ENCODE data around the gene OLIG2.
A peak's percentile ranks its signal among the peaks of the same experiment; 100 is the strongest.

The OLIG2 gene

DNA sequence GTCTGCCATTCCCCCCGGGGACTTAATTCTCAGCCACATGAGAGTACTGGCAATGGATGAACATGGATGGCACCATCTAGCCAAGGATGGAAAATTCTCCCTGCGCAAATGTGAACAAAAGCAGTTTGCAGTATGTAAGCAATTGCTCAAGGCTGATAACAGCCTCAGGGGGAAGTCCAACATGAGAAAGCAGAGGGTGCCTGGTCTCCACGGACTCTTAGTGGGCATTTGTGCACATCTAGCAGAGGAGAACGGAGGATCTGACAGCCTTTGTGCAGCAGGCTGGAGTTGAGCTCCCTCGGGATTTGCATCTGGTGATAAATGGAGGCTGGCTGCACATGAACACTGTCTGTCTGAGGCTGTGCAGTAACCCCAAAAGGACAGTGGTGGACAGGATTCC is 30.3 kb downstream of the OLIG2 start:
- Histone ChIP-seq H3K9ac (ENCODE audit: low read depth, low read length) (no peak overlapping the region), H3K36me3 (ENCODE audit: insufficient read depth, low read length) (no peaks in the 10 kb centered on the region), H3K9me3 (ENCODE audit: control insufficient read depth, insufficient read depth, low read length) (no peaks in the 10 kb centered on the region), H3K4me1 (ENCODE audit: insufficient read depth, low read length) (no peaks in the 10 kb centered on the region)

DNA sequence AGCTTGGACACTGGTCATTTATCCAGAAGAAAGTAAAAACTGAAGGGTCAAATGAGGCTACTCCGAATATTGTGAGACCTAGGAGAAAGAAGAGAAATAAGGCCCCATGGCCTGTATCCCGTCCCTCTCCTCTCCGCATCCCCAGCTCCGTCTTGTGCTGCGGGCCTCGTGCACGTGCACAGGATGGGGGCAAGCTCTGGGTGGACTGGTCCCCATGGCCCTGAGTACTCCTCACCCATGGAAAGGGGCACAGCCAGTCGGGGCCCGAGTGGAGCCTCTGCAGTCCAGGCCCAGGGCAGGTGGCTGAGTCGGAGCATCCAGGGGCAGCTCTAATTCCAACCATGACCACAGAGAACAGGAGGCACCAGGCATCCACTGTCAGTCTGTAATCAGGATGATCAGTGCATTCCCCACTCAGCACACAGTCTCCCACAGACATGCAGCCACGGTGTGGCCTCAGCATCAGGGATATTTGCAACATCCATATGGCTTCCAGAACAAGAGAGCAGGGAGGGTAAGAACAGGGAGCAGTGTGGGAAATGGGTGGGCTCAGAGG is 31.7 kb downstream of the OLIG2 start:
- Histone ChIP-seq H3K36me3 (ENCODE audit: insufficient read depth, low read length) (no peaks in the 10 kb centered on the region), H3K4me1 (ENCODE audit: insufficient read depth, low read length) (no peaks in the 10 kb centered on the region), H3K9me3 (ENCODE audit: control insufficient read depth, insufficient read depth, low read length) (no peaks in the 10 kb centered on the region), H3K9ac (ENCODE audit: low read depth, low read length) (no peak overlapping the region)

DNA sequence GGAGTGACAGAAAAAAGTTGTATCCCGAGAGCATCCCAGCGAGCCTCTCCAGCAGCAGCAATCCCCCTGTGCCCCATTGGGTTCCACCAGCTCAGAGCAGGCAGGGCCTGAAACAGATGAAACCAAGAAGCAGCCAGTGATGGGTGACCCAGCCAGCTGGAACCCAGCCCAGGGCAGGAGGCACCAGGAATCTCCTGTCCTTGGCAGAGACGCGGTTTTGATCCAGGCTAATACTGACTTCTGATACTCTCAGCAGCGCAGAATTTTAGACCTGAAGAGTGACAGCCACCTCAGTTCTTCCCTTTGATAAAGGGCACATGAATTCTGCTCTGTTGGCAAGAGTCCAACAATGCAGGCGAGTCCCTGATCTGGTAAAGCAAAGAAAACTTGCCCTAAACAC is 32.8 kb downstream of the OLIG2 start:
- no peaks in the 10 kb centered on the region for H3K4me1 ChIP-seq (ENCODE audit: insufficient read depth, low read length)
- H3K9me3 ChIP-seq (ENCODE audit: control insufficient read depth, insufficient read depth, low read length), result no peaks in the 10 kb centered on the region
- H3K9ac ChIP-seq (ENCODE audit: low read depth, low read length), result no peak overlapping the region
- H3K36me3 ChIP-seq (ENCODE audit: insufficient read depth, low read length), result no peaks in the 10 kb centered on the region

DNA sequence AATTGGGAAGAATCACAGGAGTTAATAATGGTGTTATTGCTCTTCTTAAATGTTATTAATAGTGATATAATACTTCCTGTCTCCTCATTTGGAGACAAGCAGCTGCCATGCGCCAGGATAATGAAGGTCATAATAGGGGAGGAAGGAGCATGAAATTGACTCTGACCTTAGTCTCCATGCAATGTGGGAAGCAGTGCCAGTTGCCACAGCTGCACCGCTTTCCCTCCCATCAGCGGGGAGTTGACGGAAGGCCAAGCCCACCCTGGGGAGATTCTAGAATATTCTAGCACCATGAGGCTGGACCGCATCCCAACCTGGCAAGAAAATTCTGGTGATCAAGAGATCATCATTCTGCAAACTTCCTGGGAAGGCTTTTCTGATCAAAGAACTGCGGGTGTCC is 33.2 kb downstream of the OLIG2 start:
- H3K36me3 ChIP-seq (ENCODE audit: insufficient read depth, low read length), result no peaks in the 10 kb centered on the region
- no peak overlapping the region for H3K9ac ChIP-seq (ENCODE audit: low read depth, low read length)
- no peaks in the 10 kb centered on the region for H3K4me1 ChIP-seq (ENCODE audit: insufficient read depth, low read length)
- H3K9me3 ChIP-seq (ENCODE audit: control insufficient read depth, insufficient read depth, low read length), result no peaks in the 10 kb centered on the region

DNA sequence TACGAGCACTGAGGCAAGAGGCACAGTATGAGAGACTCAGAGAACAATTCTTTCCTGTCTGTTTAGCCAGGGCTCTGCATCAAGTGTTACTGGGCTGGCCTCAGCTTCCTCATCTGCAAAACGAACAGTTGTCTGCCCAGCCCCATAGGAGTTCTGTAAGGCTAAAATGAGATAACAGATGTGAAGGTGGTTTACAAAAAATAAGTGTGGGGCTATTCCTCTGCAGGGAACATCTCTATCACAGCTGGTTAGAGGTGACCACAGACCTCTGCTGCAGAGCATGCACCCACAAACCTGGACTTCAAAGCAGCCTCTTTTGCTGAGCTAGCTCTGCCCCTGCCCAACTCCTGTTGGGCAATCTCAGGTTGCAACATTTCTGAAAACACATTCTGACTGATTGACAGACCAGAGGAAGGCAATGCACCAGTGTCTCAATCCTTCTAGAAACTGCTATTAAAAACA is 33.7 kb downstream of the OLIG2 start:
- Histone ChIP-seq H3K4me1 (ENCODE audit: insufficient read depth, low read length) (no peaks in the 10 kb centered on the region), H3K9ac (ENCODE audit: low read depth, low read length) (no peak overlapping the region), H3K9me3 (ENCODE audit: control insufficient read depth, insufficient read depth, low read length) (no peaks in the 10 kb centered on the region), H3K36me3 (ENCODE audit: insufficient read depth, low read length) (no peaks in the 10 kb centered on the region)

DNA sequence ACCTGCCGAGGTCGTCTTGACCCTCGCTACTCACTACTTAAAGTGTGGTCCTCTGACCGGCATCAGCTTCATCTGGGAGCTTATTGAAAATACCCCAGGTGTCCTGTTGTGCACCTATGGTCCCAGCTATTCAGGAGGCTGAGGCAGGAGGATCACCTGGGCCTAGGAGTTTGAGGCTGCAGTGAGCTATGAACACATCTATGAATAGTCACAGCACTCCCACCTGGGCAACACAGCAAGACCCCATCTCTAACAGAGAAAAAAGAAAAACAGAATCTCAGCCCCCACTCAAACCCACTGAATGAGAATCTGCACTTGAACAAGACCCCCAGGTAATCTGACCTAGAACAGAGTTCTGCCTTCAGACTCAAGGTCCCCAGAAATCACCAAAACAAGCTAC is 35.5 kb downstream of the OLIG2 start:
- Histone ChIP-seq H3K4me1 (ENCODE audit: insufficient read depth, low read length) (peaks cover 5% of the 10 kb centered on the region; the same call in 1 of the 2 replicates), H3K9me3 (ENCODE audit: control insufficient read depth, insufficient read depth, low read length) (no peaks in the 10 kb centered on the region), H3K9ac (ENCODE audit: low read depth, low read length) (no peak overlapping the region), H3K36me3 (ENCODE audit: insufficient read depth, low read length) (no peaks in the 10 kb centered on the region)

DNA sequence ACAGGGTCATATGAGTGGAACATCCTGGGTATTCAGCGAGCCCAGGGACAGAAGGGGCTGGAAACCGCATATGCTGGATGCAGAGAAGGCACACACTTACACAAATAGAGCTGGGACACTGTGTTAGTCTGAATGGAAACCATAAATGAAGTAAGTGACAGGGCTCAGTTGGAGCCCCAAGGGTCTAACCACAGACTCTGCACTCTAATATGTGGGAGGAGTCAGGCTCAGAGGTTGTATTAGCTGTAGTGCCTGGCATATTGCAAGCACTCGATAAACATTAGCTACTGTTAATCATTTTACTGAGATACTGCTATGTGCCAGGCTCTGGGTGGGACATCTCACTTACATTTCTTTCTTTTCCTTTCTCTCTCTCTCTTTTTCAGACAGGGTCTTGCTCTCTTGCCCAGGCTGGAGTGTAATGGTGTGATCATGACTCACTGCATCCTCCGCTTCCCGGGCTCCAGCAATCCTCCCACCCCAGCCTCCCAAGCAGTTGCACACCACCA is 37.7 kb downstream of the OLIG2 start:
- Histone ChIP-seq H3K9me3 (ENCODE audit: control insufficient read depth, insufficient read depth, low read length) (no peaks in the 10 kb centered on the region), H3K9ac (ENCODE audit: low read depth, low read length) (no peak overlapping the region), H3K36me3 (ENCODE audit: insufficient read depth, low read length) (no peaks in the 10 kb centered on the region), H3K4me1 (ENCODE audit: insufficient read depth, low read length) (peaks cover 5% of the 10 kb centered on the region; the same call in 1 of the 2 replicates)

DNA sequence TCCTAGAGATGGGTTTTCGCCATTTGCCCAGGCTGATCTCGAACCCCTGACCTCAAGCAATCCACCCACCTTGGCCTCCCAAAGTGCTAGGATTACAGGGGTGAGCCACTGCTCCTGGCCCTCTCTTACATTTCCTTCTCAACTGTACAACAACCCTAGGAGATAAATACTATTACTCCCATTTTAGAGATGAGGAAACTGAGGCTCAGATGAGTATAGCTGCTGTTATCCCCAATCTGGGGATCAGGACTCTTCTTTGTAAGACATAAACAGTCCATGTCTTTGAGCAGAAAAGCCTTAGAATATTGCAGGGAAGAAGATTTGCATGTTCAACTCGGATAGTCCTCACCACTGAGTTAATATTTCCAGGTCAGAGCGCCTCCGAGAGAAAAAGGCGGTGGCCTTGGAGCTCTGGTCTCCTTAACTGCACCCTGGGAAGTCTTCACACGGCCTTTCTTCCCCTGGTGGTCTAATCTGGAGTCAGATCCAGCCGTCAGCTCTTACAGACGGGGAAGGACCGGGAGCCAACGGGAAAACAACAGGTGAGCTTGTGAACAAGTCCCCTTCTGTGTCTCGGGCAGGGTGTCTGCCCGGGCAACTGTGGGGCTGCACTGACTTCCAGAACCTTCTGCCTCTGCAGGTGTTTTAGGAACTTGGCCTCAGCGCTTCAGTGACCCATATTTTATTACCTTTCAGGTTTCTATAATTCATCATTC is 38.3 kb downstream of the OLIG2 start:
- H3K9me3 ChIP-seq (ENCODE audit: control insufficient read depth, insufficient read depth, low read length), result no peaks in the 10 kb centered on the region
- H3K36me3 ChIP-seq (ENCODE audit: insufficient read depth, low read length), result no peaks in the 10 kb centered on the region
- H3K4me1 ChIP-seq (ENCODE audit: insufficient read depth, low read length), result peaks cover 5% of the 10 kb centered on the region; the same call in 1 of the 2 replicates
- H3K9ac ChIP-seq (ENCODE audit: low read depth, low read length), result peak overlapping the region; percentile 10; the same call in 1 of the 2 replicates

DNA sequence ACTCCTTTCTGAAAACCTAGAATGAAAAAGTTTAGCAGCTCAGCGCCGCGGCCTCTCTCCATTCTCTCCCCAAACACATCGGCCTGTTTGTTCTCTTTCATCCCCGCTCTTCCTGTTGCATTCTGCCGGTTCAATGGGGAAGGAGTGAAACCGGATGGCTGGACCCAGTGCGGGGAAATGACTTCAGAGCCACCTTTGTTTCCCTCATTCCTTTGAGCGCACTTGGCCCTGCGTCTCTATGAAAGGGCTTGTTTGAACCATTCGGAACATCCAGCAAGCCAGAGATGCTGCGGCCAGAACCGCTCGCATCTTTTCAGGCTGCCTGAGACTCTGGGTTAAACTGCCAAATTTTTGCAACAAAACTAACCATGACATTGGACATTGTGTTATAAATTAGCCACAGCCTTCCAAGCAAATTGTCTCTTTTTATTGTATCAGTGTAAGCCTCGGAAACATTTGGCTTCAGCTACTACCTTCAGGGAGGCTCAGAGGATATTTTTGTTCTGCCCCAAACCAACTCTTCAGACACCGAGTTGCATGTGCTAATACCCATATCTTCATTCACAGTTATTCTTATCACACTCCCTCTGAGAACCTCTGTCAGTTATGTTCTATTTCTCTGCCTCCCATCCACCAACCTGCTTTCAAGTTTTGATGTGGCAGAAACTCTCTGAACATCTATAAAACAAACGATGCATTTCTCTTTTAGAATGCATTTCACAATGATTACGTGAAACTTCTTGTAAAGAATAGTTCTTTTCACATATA is 39.1 kb downstream of the OLIG2 start:
- Histone ChIP-seq H3K4me1 (ENCODE audit: insufficient read depth, low read length) (peaks cover 5% of the 10 kb centered on the region; the same call in 1 of the 2 replicates), H3K9me3 (ENCODE audit: control insufficient read depth, insufficient read depth, low read length) (no peaks in the 10 kb centered on the region), H3K36me3 (ENCODE audit: insufficient read depth, low read length) (no peaks in the 10 kb centered on the region), H3K9ac (ENCODE audit: low read depth, low read length) (peak overlapping the region; percentile 10; the same call in 1 of the 2 replicates)

DNA sequence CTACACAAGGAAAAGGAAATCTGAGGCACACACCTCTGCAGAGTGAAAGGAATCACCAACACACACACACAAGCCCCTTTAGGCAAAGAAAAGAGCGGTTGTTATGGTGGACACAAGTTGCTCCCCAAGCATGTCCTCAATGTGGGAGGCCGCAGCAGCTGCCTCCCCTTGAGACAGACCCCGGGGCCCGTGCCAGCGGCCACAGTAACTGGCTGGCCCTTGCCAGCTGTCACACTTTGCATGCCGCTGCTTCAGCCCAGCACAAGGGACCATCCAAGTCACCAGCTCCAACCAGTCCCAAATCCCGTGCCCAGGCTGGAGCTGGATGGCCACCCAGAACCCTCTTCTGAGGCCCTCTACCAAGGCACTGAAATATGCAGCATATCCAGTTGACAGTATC is 41.3 kb downstream of the OLIG2 start:
- Histone ChIP-seq H3K4me1 (ENCODE audit: insufficient read depth, low read length) (peaks cover 5% of the 10 kb centered on the region; the same call in 1 of the 2 replicates), H3K9ac (ENCODE audit: low read depth, low read length) (no peak overlapping the region)

DNA sequence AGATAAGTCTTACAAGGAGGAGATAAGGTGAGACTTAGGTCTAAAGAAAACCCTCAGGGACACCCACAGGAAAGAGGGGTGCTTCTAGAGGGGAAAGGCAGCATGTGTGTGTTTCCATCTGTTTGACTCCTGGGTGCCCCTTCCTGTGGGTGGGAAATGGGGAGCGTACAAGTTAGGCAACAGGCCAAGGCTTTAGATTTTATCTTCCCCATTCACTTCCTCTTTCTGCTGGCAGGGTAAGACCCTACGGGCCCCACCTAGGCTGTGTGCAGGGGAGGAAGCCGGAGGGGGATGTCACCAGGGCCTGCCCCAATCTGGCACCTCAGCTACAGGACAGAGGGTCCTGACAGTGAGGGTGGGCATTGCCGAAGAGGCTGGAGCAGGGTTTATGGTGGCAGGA is 41.7 kb downstream of the OLIG2 start:
- Histone ChIP-seq H3K9me3 (ENCODE audit: control insufficient read depth, insufficient read depth, low read length) (no peaks in the 10 kb centered on the region), H3K9ac (ENCODE audit: low read depth, low read length) (no peak overlapping the region), H3K36me3 (ENCODE audit: insufficient read depth, low read length) (no peaks in the 10 kb centered on the region), H3K4me1 (ENCODE audit: insufficient read depth, low read length) (peaks cover 6% of the 10 kb centered on the region)

More for the DNA sequence above, 41.3 kb downstream of the OLIG2 start:
- H3K9me3 ChIP-seq (ENCODE audit: control insufficient read depth, insufficient read depth, low read length), result no peaks in the 10 kb centered on the region
- no peaks in the 10 kb centered on the region for H3K36me3 ChIP-seq (ENCODE audit: insufficient read depth, low read length)

DNA sequence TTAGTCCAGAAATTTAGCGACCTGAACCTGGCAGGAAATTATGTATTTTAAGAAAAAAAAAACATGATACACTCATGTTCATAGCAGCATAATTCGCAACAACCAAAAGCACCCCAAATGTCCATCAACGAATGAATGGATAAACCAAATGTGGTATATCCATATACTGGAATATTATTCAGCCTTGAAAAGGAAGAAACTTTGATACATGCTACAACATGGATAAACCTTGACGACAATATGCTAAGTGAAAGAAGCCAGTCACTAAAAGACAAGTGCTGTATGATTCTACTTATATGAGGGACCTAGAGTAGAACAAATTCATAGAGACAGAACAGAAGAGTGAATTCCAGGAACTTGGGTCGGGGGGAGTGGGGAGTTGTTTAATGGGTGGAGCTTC is 43.5 kb downstream of the OLIG2 start:
- Histone ChIP-seq H3K9me3 (ENCODE audit: control insufficient read depth, insufficient read depth, low read length) (no peaks in the 10 kb centered on the region), H3K4me1 (ENCODE audit: insufficient read depth, low read length) (peaks cover 8% of the 10 kb centered on the region), H3K36me3 (ENCODE audit: insufficient read depth, low read length) (no peaks in the 10 kb centered on the region), H3K9ac (ENCODE audit: low read depth, low read length) (no peak overlapping the region)

DNA sequence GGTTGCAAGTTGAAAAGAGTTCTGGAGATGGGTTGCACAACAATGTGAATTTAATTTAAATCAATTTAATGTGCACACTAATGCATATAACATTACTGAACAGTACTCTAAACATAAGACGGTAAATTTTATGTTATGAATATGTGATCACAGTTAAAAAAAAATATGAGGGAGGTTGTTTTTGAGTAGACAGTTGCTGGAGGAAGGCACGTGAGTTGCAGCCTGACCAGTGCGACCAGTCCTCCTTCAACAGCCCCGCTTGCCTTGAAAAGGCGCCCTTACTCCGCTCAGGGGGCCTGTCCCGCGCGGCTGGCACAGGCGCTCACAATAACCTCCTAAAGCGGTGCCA is 43.9 kb downstream of the OLIG2 start:
- no peaks in the 10 kb centered on the region for H3K36me3 ChIP-seq (ENCODE audit: insufficient read depth, low read length)
- H3K9ac ChIP-seq (ENCODE audit: low read depth, low read length), result no peak overlapping the region; the same call in 1 of the 2 replicates
- H3K4me1 ChIP-seq (ENCODE audit: insufficient read depth, low read length), result peaks cover 10% of the 10 kb centered on the region
- H3K9me3 ChIP-seq (ENCODE audit: control insufficient read depth, insufficient read depth, low read length), result no peaks in the 10 kb centered on the region

DNA sequence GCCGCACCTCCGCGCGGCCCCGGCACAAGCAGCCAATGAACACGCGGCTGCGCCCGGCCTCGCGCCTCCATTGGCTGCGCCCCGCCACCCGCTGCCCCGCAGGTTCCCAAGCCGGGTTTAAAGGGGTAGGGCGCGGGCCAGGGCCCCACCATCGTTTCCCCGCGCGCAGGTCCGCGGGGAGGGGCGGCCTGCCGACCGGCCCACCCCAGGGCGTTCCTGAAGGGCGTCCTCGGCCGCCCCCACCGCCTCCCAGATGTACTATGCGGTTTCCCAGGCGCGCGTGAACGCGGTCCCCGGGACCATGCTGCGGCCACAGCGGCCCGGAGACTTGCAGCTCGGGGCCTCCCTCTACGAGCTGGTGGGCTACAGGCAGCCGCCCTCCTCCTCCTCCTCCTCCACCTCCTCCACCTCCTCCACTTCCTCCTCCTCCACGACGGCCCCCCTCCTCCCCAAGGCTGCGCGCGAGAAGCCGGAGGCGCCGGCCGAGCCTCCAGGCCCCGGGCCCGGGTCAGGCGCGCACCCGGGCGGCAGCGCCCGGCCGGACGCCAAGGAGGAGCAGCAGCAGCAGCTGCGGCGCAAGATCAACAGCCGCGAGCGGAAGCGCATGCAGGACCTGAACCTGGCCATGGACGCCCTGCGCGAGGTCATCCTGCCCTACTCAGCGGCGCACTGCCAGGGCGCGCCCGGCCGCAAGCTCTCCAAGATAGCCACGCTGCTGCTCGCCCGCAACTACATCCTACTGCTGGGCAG is 44.4 kb downstream of the OLIG2 start, which contains the start of gene OLIG1:
Gene OLIG1, plus strand, starts transcription at position 148 of the 750 bp plus-strand sequence. Its CDS starts 106 bp downstream, at position 254.
- Histone ChIP-seq H3K4me1 (ENCODE audit: insufficient read depth, low read length) (peaks cover 11% of the 10 kb centered on the region), H3K36me3 (ENCODE audit: insufficient read depth, low read length) (no peaks in the 10 kb centered on the region), H3K9me3 (ENCODE audit: control insufficient read depth, insufficient read depth, low read length) (no peaks in the 10 kb centered on the region), H3K9ac (ENCODE audit: low read depth, low read length) (peak within 1 kb of the TSS; percentile 51)

Data from ES-I3 (cell line).